Stimulated activated CD8-positive, alpha-beta memory T cell treated with anti-CD3 and anti-CD28 coated beads, Interleukin-15, amount 100 ng/mL, for 1 hour (primary cell): Measurements from ENCODE around the gene FGGY.
"Not testable (repeated sequence)": the region's sequence is repeated elsewhere in the genome, so short reads cannot be mapped to it uniquely, and the experiment has no call there.

ENCODE experiments used
- DNase-seq: peaks from one replicate; pipeline ENCODE4 v3.0.0-alpha.2; 2020; ENCODE audit warnings: low read depth

Gene FGGY

GRCh38 chr1:59592924-59593323, 296.0 kb downstream of the FGGY start:
- DNase-seq: no peak

- DNase-seq: no peak
Measured at GRCh38 chr1:59593798-59594790, 297.2 kb downstream of the FGGY start.

- DNase-seq: no peak
Measured at GRCh38 chr1:59595774-59596173, 298.9 kb downstream of the FGGY start.

- no peak for DNase-seq
Measured at GRCh38 chr1:59596432-59596831, 299.5 kb downstream of the FGGY start.

GRCh38 chr1:59596956-59597355, 300.1 kb downstream of the FGGY start:
- no peak for DNase-seq

GRCh38 chr1:59597420-59598119, 300.7 kb downstream of the FGGY start:
- no peak for DNase-seq

GRCh38 chr1:59598120-59598440, 301.2 kb downstream of the FGGY start:
- no peak for DNase-seq

GRCh38 chr1:59601041-59601441, 304.1 kb downstream of the FGGY start:
- no peak for DNase-seq

GRCh38 chr1:59601811-59602210, 304.9 kb downstream of the FGGY start:
- no peak for DNase-seq

- DNase-seq: no peak
Measured at GRCh38 chr1:59604191-59604590, 307.3 kb downstream of the FGGY start.

- no peak for DNase-seq
Measured at GRCh38 chr1:59605184-59605583, 308.3 kb downstream of the FGGY start.

GRCh38 chr1:59605761-59606160, 308.9 kb downstream of the FGGY start:
- DNase-seq: no peak

GRCh38 chr1:59609245-59609644, 312.4 kb downstream of the FGGY start:
- no peak for DNase-seq

GRCh38 chr1:59610499-59610898, 313.6 kb downstream of the FGGY start:
- not testable (repeated sequence) for DNase-seq

- DNase-seq: no peak
Measured at GRCh38 chr1:59617434-59617833, 320.5 kb downstream of the FGGY start.

GRCh38 chr1:59619557-59619956, 322.7 kb downstream of the FGGY start:
- no peak for DNase-seq

- no peak for DNase-seq
Measured at GRCh38 chr1:59625384-59625783, 328.5 kb downstream of the FGGY start.

- DNase-seq: no peak
Measured at GRCh38 chr1:59631561-59632255, 334.8 kb downstream of the FGGY start.

- DNase-seq: no peak
Measured at GRCh38 chr1:59635097-59635496, 338.2 kb downstream of the FGGY start.

- no peak for DNase-seq
Measured at GRCh38 chr1:59638231-59638711, 341.4 kb downstream of the FGGY start.

GRCh38 chr1:59639266-59639665, 342.4 kb downstream of the FGGY start:
- DNase-seq: no peak

- no peak for DNase-seq
Measured at GRCh38 chr1:59640851-59641250, 344.0 kb downstream of the FGGY start.

GRCh38 chr1:59641836-59642235, 344.9 kb downstream of the FGGY start:
- DNase-seq: no peak
